IPS-NIHi7 (cell line): ENCODE measurements around the gene GGNBP2.
"Not testable (repeated sequence)": the region's sequence is repeated elsewhere in the genome, so short reads cannot be mapped to it uniquely, and the experiment has no call there.

Experiments
- DNase-seq: peaks from one replicate; pipeline ENCODE4 v3.0.0; 2012; ENCODE audit warnings: mixed read lengths; ENCODE audit errors: extremely low spot score

GGNBP2 gene

DNA sequence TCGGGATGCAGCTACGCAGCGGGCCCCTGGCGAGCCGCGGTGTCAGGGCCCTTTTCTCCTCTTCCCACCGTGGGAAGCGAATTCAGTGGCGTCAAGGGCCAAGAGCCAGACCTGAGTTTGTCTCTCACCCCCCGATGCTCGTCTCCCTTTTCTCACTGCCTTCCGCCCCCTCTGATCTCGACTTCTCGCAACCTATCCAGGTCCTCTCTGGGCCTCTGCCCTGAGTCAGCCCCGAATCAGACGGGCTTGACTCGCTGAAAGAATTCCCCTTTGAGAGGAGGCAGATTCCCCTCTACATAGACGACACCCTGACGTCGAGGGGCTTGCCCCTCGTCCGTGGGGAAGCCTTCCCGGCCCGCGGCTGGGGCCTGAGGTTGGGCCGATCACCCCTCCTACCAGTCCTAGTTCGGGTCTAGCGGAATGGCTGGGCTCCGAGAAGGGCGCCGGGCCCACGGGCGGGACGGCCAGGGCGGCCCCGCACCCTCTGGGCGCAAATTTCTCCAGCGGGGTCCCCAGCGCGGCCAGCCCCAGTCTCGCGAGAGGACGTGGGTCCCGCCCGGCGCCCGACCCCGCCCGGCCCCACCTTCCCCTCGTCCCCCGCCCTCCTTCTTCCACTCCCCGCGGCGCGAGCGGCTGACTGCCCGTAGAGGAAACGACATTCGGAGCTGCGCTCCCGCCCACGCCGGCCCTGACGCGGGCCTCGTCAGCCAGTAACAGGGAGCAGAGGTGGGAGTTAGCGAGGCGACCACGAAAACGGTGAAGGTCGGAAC is at the start of gene GGNBP2:
TSS of gene GGNBP2 (plus strand) at position 613 of the 770 bp plus-strand sequence. CDS start 806 bp downstream, outside the sequence.
- peak; percentile 86 for DNase-seq

GRCh38 chr17:36495076-36495578 is 49.6 kb upstream of the GGNBP2 start:
- no peak for DNase-seq

DNA sequence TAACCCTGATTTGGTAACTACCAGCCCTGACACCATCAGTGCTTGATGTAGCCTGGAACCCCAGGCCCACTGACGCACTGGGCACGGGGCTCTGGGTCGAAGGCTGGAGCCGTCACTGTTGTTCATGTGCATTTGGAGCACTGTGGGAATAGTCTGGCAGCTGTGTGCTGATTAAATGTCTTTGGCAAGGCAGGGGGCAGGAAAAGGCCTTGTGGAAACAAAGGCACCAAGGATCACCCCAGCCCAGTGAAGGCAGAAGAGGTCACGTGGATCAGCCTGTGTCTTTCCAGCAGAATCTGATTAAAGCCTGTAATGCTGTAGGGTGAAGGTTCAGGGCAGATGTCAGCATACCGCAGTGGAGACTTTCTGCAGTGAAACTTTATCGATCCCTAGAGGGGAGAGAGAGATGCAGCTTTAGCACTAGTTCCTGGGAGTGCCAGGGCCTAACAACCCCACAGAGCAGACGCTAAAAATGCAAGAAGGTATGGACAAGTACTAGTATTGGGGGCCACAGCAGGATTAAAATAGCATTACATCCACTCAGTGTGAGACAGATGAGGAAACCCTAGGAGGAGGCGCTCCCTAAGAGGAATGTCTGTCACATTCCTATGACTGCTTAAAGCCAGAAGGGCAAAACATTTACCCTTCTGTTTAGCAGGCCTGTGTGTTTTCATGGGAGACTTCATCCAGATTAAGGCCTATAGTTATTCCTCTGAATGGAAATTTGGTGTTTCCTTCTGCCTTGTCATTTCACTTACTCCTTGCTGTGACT is 48.5 kb upstream of the GGNBP2 start:
- DNase-seq, result peak; percentile 1

DNA sequence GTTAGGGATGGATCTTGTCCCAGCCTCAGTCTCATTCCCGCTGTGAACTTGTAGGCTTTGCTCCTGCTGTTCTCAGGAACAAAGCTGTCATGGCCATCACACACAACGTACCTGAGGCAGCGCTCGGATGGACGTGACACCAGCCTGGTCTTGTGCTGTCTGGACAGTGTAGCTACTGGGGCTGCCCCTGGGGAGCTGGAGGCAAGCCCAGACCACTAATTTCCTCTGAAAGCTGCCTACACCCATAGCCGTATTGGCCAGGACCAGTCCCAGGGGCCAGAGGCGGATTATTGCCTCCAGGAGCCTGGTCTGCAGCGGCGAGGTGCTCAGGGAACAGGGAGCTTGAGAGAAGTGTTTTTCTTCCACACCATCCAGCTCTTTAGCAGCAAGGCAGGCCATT is 46.6 kb upstream of the GGNBP2 start:
- peak; percentile 2 for DNase-seq

GRCh38 chr17:36498560-36499300 is 46.0 kb upstream of the GGNBP2 start:
- peak; percentile 3 for DNase-seq

DNA sequence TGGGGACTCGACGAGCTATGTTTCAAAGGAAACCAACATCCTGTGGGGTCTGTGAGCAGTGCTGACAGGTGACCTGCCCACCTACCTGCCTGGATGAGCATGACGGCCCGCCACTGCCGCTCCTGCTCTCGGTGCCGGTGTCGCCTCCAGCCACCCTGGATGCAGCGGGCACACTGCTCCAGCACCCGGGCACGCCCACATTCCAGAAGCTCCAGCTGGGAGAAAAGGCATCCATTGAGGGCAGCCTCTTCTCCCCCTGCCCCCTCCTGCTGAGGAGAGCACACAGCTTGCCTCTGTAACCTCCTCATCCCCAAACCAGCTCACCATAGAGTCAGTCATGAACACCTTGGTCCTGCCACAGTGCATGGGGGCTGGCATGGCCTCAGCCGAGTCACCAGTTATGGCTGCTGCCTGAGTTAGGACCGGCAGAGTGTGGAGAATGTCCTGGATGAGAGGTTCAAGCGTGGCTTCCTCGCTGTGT is 43.9 kb upstream of the GGNBP2 start:
- DNase-seq, result peak; percentile 6

- peak; percentile 4 for DNase-seq
Measured at GRCh38 chr17:36501351-36501750, 43.4 kb upstream of the GGNBP2 start.

- peak; percentile 8 for DNase-seq
Measured at GRCh38 chr17:36501963-36502362, 42.8 kb upstream of the GGNBP2 start.

- no peak for DNase-seq
Measured at GRCh38 chr17:36503456-36504155, 41.1 kb upstream of the GGNBP2 start.

- DNase-seq, result no peak
Measured at GRCh38 chr17:36504156-36504545, 40.6 kb upstream of the GGNBP2 start.

DNA sequence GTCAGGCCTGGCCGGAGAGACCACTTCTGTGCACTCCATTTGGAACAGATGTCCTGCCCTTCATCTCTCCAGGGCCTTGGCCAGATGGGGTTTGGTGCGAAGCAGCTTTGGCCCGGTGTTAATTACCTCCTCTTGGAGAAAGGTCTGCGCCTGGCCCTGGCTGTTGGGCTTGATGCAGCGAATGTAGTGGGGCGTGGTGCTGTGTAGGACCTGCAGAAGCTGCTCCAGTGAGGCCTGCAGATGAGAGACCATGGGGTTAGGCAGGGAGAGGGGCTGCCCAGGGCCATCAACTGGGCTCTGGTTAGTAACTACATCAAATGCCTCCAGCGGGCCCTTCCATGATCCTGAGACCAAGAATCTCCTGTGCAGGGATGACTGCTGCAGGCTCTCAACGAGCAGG is 39.5 kb upstream of the GGNBP2 start:
- DNase-seq, result no peak

GRCh38 chr17:36506249-36506826 is 38.4 kb upstream of the GGNBP2 start:
- DNase-seq, result no peak

GRCh38 chr17:36506831-36507230 is 37.9 kb upstream of the GGNBP2 start:
- DNase-seq, result no peak

DNA sequence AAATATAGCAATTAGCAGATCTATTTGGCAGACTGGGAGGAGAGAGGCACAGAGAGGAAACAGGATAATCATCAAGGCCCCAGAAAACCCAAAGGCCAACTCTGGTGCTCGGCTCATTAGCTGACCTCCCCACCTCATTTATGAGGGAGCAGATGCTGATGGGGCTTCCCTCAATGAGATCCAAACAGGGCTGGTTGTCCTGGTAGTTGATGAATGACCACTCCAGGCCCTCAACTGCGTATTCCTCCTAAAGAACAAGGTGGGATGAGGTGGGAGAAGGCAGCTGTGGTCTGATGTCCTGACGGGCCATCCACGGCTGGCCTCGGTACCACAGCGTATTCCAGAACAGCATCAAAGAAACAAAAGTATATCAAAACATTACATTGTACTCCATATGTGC is 37.5 kb upstream of the GGNBP2 start:
- DNase-seq, result no peak

DNA sequence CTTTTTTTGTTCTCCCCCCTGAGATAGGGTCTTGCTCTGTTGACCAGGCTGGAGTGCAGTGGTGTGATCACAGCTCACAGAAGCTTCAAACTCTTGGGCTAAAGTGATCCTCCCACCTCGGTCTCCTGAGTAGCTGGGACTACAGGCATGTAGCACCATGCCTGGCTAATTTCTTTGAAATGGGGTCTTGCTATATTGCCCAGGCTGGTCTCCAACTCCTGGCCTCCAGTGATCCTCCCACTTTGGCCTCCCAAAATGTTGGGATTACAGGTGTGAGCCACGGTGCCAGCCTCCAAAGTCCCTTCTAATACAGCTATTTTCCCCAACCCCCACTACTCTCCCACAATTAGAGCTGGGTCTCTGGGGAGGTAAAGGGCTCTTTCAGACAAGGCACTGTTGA is 36.3 kb upstream of the GGNBP2 start:
- not testable (repeated sequence) for DNase-seq

- no peak for DNase-seq
Measured at GRCh38 chr17:36509272-36509985, 35.3 kb upstream of the GGNBP2 start.

DNA sequence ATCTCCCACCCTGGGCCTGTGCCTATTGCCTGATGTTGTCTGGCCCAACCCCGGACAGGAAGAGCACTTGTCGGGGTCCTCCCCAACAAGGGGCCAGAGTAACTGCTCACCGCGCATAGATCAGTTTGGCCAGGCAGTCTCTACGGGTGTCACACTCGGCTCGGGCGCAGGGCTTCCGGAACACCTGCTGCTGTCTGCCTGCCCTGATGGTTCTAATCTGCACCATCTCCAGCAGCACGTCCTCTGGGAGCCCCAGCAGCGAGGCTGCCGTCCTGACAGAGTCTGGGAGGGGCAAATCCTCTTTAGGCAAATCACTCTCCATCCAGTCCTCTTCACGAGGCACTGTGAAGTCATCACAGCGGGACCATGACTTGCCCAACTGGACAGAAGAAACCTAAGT is 34.1 kb upstream of the GGNBP2 start:
- DNase-seq, result no peak

DNA sequence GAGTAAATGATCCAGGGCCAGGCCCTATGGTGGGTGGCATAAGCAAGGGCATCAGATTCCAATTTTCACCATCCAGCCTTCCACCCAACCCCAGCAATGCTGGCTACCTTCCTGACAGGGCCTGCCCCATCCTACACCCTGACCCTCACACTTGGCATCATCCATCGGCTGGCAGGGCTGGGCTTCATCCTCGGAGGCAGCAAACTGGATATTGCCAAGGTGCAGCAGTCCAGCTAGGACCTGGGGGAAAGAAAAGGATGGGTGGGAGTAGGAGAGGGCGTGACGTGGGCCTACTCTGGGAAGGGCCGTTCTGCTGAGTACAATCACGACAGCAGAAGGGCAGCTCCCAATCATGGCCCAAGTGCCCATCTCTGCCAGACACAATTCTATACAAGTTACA is 33.5 kb upstream of the GGNBP2 start:
- DNase-seq, result no peak

DNA sequence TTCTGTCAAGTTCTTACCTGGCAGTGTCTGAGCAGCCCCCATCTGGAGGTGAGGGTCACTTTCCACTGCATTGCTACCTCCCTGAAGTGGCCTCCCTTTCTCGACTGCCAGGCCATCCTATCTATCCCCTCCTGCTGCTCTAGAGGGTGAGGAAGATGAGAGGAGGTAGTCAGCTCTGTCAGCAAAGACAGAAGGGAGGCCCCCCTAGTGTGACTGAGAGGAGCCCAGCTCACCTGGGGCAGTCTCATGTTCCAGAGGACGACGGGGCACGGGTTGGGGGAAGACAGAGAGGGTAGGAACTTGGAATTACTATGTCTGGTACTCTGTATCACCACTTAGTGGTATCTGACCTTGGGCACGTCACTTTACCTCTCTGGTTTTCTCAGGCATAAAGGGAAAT is 32.1 kb upstream of the GGNBP2 start:
- DNase-seq, result no peak

- no peak for DNase-seq
Measured at GRCh38 chr17:36514856-36515255, 29.9 kb upstream of the GGNBP2 start.
